H9 (cell line): Measurements from ENCODE around the gene FAM228B. TPM values are rescaled to one million over a fixed set of nuclear protein-coding genes. Genes with fewer than 3 reads are reported as not detected.

Source experiments
- DNase-seq: peaks from one replicate; pipeline ENCODE4 v3.0.0-alpha.2; 2017
- H2AFZ ChIP-seq: one replicate; pipeline ENCODE4 v1.6.1; 2013; ENCODE audit warnings: mild to moderate bottlenecking, low read length, control low read depth, moderate library complexity
- H2AK5ac ChIP-seq: 2 replicates; pipeline ENCODE4 v1.6.1; 2013; ENCODE audit warnings: low read length, control low read depth, mixed read lengths; ENCODE audit not compliant: insufficient read length
- H2BK120ac ChIP-seq: one replicate; pipeline ENCODE4 v1.6.1; 2013; ENCODE audit warnings: low read depth, mild to moderate bottlenecking, low read length, control low read depth, inconsistent platforms; ENCODE audit not compliant: poor library complexity, severe bottlenecking
- H2BK12ac ChIP-seq: 2 replicates; pipeline ENCODE4 v1.6.1; 2013; ENCODE audit warnings: low read length, control low read depth, mixed read lengths, low read depth; ENCODE audit not compliant: insufficient read length
- H2BK15ac ChIP-seq: 2 replicates; pipeline ENCODE4 v1.6.1; 2013; ENCODE audit warnings: low read depth, low read length, control low read depth
- H2BK20ac ChIP-seq: one replicate; pipeline ENCODE4 v1.6.1; 2013; ENCODE audit warnings: low read depth, mild to moderate bottlenecking, low read length, control low read depth, inconsistent platforms; ENCODE audit not compliant: poor library complexity, severe bottlenecking
- H2BK5ac ChIP-seq: 2 replicates; pipeline ENCODE4 v1.6.1; 2013; ENCODE audit warnings: low read length, control low read depth, mixed read lengths; ENCODE audit not compliant: insufficient read length
- H3K14ac ChIP-seq: 2 replicates; pipeline ENCODE4 v1.6.1; 2013; ENCODE audit warnings: low read length, control low read depth; ENCODE audit not compliant: insufficient read depth
- H3K18ac ChIP-seq: 2 replicates; pipeline ENCODE4 v1.6.1; 2013; ENCODE audit warnings: low read depth, mild to moderate bottlenecking, mixed read lengths, low read length, control low read depth; ENCODE audit not compliant: insufficient read length
- H3K23ac ChIP-seq: 2 replicates; pipeline ENCODE4 v1.6.1; 2013; ENCODE audit warnings: low read length, control low read depth, mixed read lengths, low read depth; ENCODE audit not compliant: insufficient read length
- H3K23me2 ChIP-seq: 2 replicates; pipeline ENCODE4 v1.6.1; 2013; ENCODE audit warnings: low read depth, mild to moderate bottlenecking, mixed read lengths, low read length, control low read depth; ENCODE audit not compliant: insufficient read length, poor library complexity, severe bottlenecking
- H3K27ac ChIP-seq: 2 replicates; pipeline ENCODE4 v1.5.1; 2013; ENCODE audit warnings: low read length, control low read depth, mixed read lengths, low read depth; ENCODE audit not compliant: insufficient read length
- H3K27me3 ChIP-seq: 2 replicates; pipeline ENCODE4 v1.6.1; 2013; ENCODE audit warnings: low read length, control low read depth, inconsistent platforms; ENCODE audit not compliant: insufficient read depth
- H3K4ac ChIP-seq: 2 replicates; pipeline ENCODE4 v1.6.1; 2013; ENCODE audit warnings: low read depth, mild to moderate bottlenecking, control low read depth, inconsistent platforms, low read length, moderate library complexity
- H3K4me1 ChIP-seq: 2 replicates; pipeline ENCODE4 v1.6.1; 2013; ENCODE audit warnings: low read length, control low read depth, inconsistent platforms; ENCODE audit not compliant: insufficient read depth
- H3K4me2 ChIP-seq: 2 replicates; pipeline ENCODE4 v1.6.1; 2013; ENCODE audit warnings: low read length, control low read depth, mixed read lengths; ENCODE audit not compliant: insufficient read length, insufficient read depth
- H3K56ac ChIP-seq: 2 replicates; pipeline ENCODE4 v1.6.1; 2013; ENCODE audit warnings: low read depth, mild to moderate bottlenecking, mixed read lengths, low read length, control low read depth; ENCODE audit not compliant: insufficient read length
- H3K79me1 ChIP-seq: 2 replicates; pipeline ENCODE4 v1.6.1; 2013; ENCODE audit warnings: low read depth, mild to moderate bottlenecking, moderate library complexity, low read length, control low read depth, inconsistent platforms; ENCODE audit not compliant: insufficient read depth, poor library complexity, severe bottlenecking
- H3K79me2 ChIP-seq: 2 replicates; pipeline ENCODE4 v1.6.1; 2013; ENCODE audit warnings: low read length, control low read depth, inconsistent platforms; ENCODE audit not compliant: insufficient read depth
- H3K9ac ChIP-seq: 2 replicates; pipeline ENCODE4 v1.6.1; 2013; ENCODE audit warnings: low read length, control low read depth, mixed read lengths; ENCODE audit not compliant: insufficient read length; ENCODE audit errors: extremely low read depth
- H3K9me3 ChIP-seq: one replicate; pipeline ENCODE4 v1.6.1; 2013; ENCODE audit warnings: low read depth, low read length, inconsistent platforms; ENCODE audit not compliant: control insufficient read depth
- H3T11ph ChIP-seq: one replicate; pipeline ENCODE4 v1.6.1; 2013; ENCODE audit warnings: mild to moderate bottlenecking, low read length, control low read depth, inconsistent platforms
- H4K20me1 ChIP-seq: one replicate; pipeline ENCODE4 v1.6.1; 2013; ENCODE audit not compliant: control insufficient read depth, insufficient read length, insufficient read depth
- H4K5ac ChIP-seq: 2 replicates; pipeline ENCODE4 v1.6.1; 2013; ENCODE audit warnings: low read depth, mild to moderate bottlenecking, mixed read lengths, low read length, control low read depth; ENCODE audit not compliant: insufficient read length
- H4K8ac ChIP-seq: replicated peaks from 2 replicates; pipeline ENCODE4 v1.6.1; 2013; ENCODE audit warnings: low read length, control low read depth, mixed read lengths, low read depth; ENCODE audit not compliant: insufficient read length
- H4K91ac ChIP-seq: 2 replicates; pipeline ENCODE4 v1.6.1; 2013; ENCODE audit warnings: low read depth, mild to moderate bottlenecking, moderate library complexity, mixed read lengths, low read length, control low read depth; ENCODE audit not compliant: insufficient read length
- H3K27ac Mint-ChIP-seq, 3 experiments: 2 replicates in 2 of 3; 3 replicates in 1 of 3; pipeline ENCODE4 v1.8.0; 2020 to 2021; ENCODE audit warnings: mixed read lengths in 3 of 3, mild to moderate bottlenecking in 1 of 3, moderate library complexity in 1 of 3
- H3K27me3 Mint-ChIP-seq: 2 replicates; pipeline ENCODE4 v1.8.0; 2021; ENCODE audit warnings: low read depth, mild to moderate bottlenecking, moderate library complexity, mixed read lengths
- H3K36me3 Mint-ChIP-seq, 3 experiments: 2 replicates in 2 of 3; 3 replicates in 1 of 3; pipeline ENCODE4 v1.8.0; 2020 to 2021; ENCODE audit warnings: low read depth in 3 of 3, mixed read lengths in 3 of 3; ENCODE audit not compliant: insufficient read depth in 1 of 3
- H3K4me1 Mint-ChIP-seq, 2 experiments: 2 replicates each; pipeline ENCODE4 v1.8.0; 2020; ENCODE audit warnings: mixed read lengths in 2 of 2
- H3K4me3 Mint-ChIP-seq, 2 experiments: 2 replicates in 1 of 2; 3 replicates in 1 of 2; pipeline ENCODE4 v1.8.0; 2020 to 2021; ENCODE audit warnings: mild to moderate bottlenecking in 2 of 2, mixed read lengths in 2 of 2, moderate library complexity in 1 of 2
- H3K9me3 Mint-ChIP-seq, 2 experiments: 2 replicates in 1 of 2; 3 replicates in 1 of 2; pipeline ENCODE4 v1.8.0; 2020; ENCODE audit warnings: mild to moderate bottlenecking in 2 of 2, mixed read lengths in 2 of 2, moderate library complexity in 1 of 2
- WGBS: extraction: QIAGEN DNeasy Blood & Tissue Kit; methylation state at CpG from one replicate; pipeline ENCODE4 v1.1.7; 2013; ENCODE audit warnings: missing lambda C conversion rate, low lambda C conversion rate, mixed read lengths; ENCODE audit not compliant: insufficient read length; ENCODE audit errors: extremely low coverage; 5-methylcytosine and 5-hydroxymethylcytosine counted together
- total RNA-seq: library from RNA; stranded (reverse); gene quantifications from 2 replicates; pipeline ENCODE4 v1.2.1, GENCODE V29; 2021
- TF ChIP-seq, protein P1 (sequence below): fragments of 200-600 bp; sonication (generic); conservative IDR thresholded peaks from 3 replicates; pipeline ENCODE4 v1.8.0; 2021; ENCODE audit warnings: antibody characterized with exemption, mild to moderate bottlenecking

FAM228B gene
- total RNA-seq, 1 experiment from 2014 or later: 6.5 TPM

DNA sequence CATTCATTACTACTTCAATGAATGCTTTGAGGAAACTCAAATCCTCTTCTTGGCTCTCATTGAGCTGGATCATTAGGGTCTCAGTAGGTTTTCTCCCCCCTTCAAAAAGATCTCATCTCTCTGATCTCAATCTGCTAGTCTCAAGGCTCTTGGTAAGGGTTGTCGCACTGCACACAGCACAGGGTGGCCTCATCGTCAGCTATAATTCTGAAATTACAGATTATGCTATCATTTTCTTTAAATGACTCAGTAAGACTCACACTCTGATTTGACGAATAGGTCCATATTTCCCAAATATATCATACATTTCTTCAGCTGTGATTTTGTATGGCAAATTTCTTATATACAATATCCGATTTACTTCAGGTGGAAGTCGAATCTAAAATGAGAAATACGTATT lies 49.5 kb upstream of the FAM228B start:
- Histone ChIP-seq H3K9me3 (no peaks in the 10 kb centered on the region), H2BK20ac (no peak overlapping the region), H3T11ph (no peak overlapping the region), H2BK120ac (no peak overlapping the region), H3K18ac (no peak overlapping the region), H2BK5ac (no peak overlapping the region), H3K14ac (no peak overlapping the region), H3K27ac (no peak overlapping the region), H4K91ac (no peak overlapping the region), H3K9ac (no peak overlapping the region), H4K20me1 (no peaks in the 10 kb centered on the region), H2AFZ (no peak overlapping the region), H3K56ac (no peak overlapping the region), H3K4ac (no peak overlapping the region), H3K23ac (no peak overlapping the region), H3K23me2 (peaks cover 11% of the 10 kb centered on the region), H3K27me3 (no peaks in the 10 kb centered on the region), H4K5ac (no peak overlapping the region), H3K79me1 (peaks cover 2% of the 10 kb centered on the region), H2AK5ac (no peak overlapping the region), H3K79me2 (no peaks in the 10 kb centered on the region; the same call in 1 of the 2 replicates), H2BK12ac (no peak overlapping the region), H3K4me2 (no peak overlapping the region), H3K4me1 (peaks cover 3% of the 10 kb centered on the region; the same call in 1 of the 2 replicates), H4K8ac (no peak overlapping the region), H2BK15ac (no peak overlapping the region)
- no CpG with 5 or more reads among the region's 6 CpGs for WGBS
- Mint-ChIP-seq H3K36me3 (peaks cover 21 to 40% (median 29%) of the 10 kb centered on the region in 3 experiments), H3K27me3 (no peaks in the 10 kb centered on the region), H3K27ac (no peak overlapping the region), H3K4me1 (peaks cover 17 to 19% of the 10 kb centered on the region in 2 experiments), H3K9me3 (no peaks in the 10 kb centered on the region), H3K4me3 (peak overlapping the region in 1 of 2 experiments; percentile 15; a peak in 1 of 5 replicates)
- no peak for DNase-seq
- TF ChIP-seq, protein P1, sequence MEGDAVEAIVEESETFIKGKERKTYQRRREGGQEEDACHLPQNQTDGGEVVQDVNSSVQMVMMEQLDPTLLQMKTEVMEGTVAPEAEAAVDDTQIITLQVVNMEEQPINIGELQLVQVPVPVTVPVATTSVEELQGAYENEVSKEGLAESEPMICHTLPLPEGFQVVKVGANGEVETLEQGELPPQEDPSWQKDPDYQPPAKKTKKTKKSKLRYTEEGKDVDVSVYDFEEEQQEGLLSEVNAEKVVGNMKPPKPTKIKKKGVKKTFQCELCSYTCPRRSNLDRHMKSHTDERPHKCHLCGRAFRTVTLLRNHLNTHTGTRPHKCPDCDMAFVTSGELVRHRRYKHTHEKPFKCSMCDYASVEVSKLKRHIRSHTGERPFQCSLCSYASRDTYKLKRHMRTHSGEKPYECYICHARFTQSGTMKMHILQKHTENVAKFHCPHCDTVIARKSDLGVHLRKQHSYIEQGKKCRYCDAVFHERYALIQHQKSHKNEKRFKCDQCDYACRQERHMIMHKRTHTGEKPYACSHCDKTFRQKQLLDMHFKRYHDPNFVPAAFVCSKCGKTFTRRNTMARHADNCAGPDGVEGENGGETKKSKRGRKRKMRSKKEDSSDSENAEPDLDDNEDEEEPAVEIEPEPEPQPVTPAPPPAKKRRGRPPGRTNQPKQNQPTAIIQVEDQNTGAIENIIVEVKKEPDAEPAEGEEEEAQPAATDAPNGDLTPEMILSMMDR: no peak
